C4-2B (cell line): ENCODE results near the gene PLEKHA8.

Experiments used
- H3K27ac ChIP-seq: fragments of 450-650 bp; 2 replicates; pipeline ENCODE4 v1.5.1; 2017
- ZFX ChIP-seq: fragments of 450-650 bp; IDR thresholded peaks from 2 replicates; pipeline ENCODE4 v1.6.1; 2017
- TF ChIP-seq, protein P1 (sequence below): fragments of 450-650 bp; conservative IDR thresholded peaks from 2 replicates; pipeline ENCODE4 v1.5.1; 2017; ENCODE audit warnings: mild to moderate bottlenecking

PLEKHA8 gene, protein sequence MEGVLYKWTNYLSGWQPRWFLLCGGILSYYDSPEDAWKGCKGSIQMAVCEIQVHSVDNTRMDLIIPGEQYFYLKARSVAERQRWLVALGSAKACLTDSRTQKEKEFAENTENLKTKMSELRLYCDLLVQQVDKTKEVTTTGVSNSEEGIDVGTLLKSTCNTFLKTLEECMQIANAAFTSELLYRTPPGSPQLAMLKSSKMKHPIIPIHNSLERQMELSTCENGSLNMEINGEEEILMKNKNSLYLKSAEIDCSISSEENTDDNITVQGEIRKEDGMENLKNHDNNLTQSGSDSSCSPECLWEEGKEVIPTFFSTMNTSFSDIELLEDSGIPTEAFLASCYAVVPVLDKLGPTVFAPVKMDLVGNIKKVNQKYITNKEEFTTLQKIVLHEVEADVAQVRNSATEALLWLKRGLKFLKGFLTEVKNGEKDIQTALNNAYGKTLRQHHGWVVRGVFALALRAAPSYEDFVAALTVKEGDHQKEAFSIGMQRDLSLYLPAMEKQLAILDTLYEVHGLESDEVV

DNA sequence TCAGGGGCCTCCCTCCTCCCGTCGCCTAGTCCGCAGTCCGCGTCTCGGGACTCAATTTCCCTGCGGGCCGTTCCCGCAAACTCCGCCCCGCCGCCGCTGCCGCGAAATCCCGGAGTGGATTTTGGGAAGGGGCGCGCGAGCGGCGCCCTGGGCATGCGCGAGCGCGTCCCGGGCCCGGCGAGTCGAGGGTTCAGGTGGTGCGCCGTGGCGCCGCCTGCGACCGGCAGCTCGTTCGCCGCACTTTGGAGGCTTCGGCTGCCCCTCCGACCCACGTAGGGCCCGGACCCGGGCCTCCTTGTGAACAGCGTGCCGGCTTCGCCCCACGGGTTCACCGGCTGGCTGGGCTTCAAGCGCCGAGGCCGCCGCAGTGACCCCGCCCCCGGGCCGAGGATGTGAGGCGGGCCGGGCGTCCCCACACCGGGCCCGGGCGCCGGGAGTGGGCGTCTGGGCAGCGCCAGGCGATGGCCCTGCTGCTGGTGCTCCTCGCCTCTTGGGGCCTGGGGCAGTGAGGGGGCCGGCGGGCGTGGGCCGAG, at the start of gene PLEKHA8:
PLEKHA8 (plus strand) TSS at position 197 of the 533 bp plus-strand sequence. CDS start 351 bp downstream, outside the sequence.
- TF ChIP-seq, protein P1, sequence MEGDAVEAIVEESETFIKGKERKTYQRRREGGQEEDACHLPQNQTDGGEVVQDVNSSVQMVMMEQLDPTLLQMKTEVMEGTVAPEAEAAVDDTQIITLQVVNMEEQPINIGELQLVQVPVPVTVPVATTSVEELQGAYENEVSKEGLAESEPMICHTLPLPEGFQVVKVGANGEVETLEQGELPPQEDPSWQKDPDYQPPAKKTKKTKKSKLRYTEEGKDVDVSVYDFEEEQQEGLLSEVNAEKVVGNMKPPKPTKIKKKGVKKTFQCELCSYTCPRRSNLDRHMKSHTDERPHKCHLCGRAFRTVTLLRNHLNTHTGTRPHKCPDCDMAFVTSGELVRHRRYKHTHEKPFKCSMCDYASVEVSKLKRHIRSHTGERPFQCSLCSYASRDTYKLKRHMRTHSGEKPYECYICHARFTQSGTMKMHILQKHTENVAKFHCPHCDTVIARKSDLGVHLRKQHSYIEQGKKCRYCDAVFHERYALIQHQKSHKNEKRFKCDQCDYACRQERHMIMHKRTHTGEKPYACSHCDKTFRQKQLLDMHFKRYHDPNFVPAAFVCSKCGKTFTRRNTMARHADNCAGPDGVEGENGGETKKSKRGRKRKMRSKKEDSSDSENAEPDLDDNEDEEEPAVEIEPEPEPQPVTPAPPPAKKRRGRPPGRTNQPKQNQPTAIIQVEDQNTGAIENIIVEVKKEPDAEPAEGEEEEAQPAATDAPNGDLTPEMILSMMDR = no peak
- peak; percentile 84 for TF ChIP-seq ZFX
- H3K27ac ChIP-seq = peak within 1 kb of the TSS; percentile 76

DNA sequence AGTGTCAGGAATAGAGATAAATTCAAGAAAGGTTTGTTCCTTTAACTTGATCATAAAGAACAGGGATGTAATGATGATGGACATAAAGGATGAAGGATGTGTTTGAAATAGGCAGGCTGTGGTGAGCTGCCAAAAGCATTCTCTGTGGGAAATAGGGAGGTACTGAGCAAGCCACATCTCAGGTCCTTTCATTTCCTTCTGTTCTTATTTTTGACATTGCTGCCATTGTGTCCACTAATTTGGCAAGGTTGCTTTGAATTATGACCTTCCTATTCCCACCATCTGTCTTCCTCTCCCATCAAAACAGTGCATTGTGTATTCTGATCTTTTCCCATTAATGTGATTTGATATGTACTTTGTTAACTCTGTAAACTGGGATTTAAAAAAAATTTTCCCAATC, 48.1 kb upstream of the PLEKHA8 start:
- H3K27ac ChIP-seq = no peak overlapping the region
- TF ChIP-seq, protein P1 = no peak
- TF ChIP-seq ZFX = no peak

DNA sequence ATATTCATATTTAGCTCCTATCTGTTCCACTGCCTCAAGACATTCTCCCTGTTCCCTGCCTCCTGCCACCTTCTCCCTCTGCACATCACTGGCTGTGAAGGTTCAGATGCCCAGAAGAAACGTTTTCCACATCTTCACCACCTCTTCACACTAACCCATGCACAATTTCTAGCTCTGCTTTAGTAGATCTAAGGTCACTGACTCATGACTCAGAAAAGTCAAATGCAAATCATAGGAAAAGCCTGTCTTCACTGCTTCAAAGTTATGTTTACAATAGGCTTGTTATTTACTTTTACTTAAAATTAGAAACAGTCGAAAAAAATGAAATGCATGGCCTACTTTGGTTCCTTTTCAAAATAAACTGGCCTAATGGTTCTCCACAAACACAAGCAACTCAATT, 41.1 kb upstream of the PLEKHA8 start:
- H3K27ac ChIP-seq = no peak overlapping the region
- TF ChIP-seq ZFX = no peak
- TF ChIP-seq, protein P1 = no peak

DNA sequence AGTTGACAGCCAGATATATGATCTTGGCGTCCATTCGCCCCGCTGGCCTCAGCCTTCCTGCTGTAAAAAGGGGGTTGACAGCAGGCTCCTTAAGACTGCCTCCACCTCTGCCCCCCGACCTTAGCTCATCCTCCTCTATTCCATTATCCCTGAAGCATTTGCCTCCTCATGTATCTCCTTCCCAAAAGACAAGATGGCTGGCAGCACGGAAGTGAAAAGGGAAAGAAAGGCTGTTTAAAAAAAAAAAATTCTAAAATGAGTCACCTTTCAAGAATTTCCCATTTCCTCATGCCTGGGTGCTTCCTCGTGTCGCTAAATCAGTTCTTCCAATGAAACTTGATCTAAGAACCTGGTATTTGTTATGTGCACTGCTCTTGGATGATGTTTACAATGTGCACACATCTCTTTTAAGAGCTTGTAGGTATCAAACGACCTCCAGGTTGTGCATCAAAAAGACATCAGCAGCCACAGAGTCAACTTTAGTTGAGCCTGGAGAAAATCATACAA, 40.3 kb upstream of the PLEKHA8 start:
- no peak for TF ChIP-seq ZFX
- TF ChIP-seq, protein P1 = no peak
- H3K27ac ChIP-seq = no peak overlapping the region; the same call in 1 of the 2 replicates

DNA sequence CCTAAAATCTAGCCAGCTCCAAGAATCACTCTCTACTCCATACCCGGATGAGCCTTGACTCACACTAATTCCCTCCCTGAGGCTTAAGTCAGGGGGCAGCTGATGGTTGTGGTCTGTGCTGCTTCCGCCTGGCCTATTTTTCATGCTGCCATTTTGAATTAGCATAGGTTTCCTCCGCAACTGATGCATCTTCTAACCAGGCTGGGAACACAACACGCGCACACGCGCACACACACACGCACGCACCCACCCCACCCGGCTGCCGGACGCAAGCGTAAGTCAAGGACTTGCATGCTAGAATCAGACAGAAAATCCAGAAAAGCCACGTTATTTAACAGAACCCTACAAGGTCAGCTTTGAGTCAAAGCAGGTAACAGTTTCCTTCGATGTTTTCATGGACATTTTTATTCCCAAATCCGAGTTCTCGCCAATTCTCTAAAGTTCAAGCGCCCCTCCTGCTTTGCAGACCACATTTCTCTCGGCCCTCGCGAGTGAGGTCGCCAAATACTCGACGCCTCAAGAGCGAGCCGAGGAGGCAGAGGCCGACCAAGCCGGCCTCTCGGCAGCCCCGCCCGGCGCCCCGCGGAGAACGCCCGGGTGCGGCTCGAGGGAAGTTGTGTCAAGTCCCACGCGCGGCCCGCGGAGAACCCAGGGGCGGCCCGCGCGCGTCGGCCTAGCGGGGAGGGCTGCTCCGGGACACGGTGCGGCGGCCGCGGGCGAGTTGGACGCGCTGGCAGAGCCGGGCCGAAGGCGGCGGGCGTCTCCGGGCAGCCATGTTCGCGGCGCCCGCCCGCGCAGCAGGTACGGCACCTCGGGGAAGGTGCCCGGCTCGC, 39.6 kb upstream of the PLEKHA8 start:
- TF ChIP-seq, protein P1 = no peak
- TF ChIP-seq ZFX = peak; percentile 85; the same call in 1 of the 2 replicates
- H3K27ac ChIP-seq = peak overlapping the region; percentile 75

DNA sequence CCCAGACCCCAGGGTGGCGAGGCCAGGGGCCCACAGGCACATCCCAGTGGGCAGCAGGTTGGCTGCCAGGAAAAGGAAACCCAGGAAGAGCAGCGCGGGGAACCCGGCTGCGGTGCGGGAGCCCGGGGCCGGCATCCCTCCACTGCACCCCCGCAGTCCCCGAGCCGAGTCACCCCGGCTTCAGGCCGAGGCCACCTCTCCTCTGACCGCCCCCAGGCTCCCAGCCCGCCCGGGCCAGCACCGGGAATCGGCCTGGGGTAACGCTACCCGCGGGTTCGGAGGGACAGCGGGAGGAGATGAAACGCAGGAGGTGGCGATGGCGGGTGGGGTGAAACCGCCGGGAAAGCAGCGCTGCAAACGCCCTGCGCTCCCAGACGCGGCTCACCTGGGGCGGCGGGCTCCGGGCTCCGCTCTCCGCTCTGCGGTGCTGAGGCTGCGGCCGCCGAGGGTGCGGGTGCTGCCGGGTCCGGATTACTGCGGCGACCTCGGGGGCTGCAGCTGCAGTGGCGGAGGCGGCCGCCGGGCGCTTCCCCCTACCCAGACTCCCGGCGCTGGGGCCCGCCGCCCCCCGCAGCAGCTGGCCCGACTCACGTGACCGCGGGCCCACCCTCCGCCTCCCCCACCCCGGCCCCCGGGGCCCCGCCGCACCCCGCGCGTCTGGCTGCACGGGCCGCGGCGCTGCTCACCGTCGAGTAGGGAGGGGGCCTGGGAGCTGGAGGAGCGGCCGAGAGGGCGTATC, 38.8 kb upstream of the PLEKHA8 start, which contains the start of gene SCRN1:
SCRN1 (minus strand) TSS at position 545 of the 739 bp plus-strand sequence. CDS start 20,734 bp downstream, outside the sequence.
- H3K27ac ChIP-seq = peak within 1 kb of the TSS; percentile 75
- TF ChIP-seq, protein P1 = no peak
- TF ChIP-seq ZFX = peak; percentile 62; the same call in 1 of the 2 replicates
